Caco-2 (cell line): ENCODE data around the gene OR51B4. TPM values are rescaled to one million over a fixed set of nuclear protein-coding genes. Genes with fewer than 3 reads are reported as not detected.

ENCODE experiments used
- BruUV-seq: library from RNA; stranded (reverse); fragments of 400-500 nt; replicated peaks from 2 replicates; lab custom pipeline; 2021; lab: Mats Ljungman, UMichigan
- CTCF ChIA-PET: fragments of 300-600 bp; sonication (Branson Sonifier 250); formaldehyde crosslinking; loops from one replicate; lab custom pipeline; 2022; ENCODE audit warnings: antibody characterized with exemption; lab: Charles Lee
- POLR2A ChIA-PET: fragments of 300-600 bp; sonication (Branson Sonifier 250); formaldehyde crosslinking; loops from one replicate; lab custom pipeline; 2022; ENCODE audit warnings: antibody characterized with exemption; lab: Charles Lee
- DNase-seq, 2 experiments: peaks; one replicate each; pipeline versions ENCODE4 v3.0.0 to v3.0.0-alpha.2; 2020 to 2022
- H3K27me3 ChIP-seq: replicated peaks from 2 replicates; pipeline ENCODE4 v1.6.0; 2011; ENCODE audit warnings: low read length; ENCODE audit not compliant: control insufficient read depth, insufficient read depth
- H3K36me3 ChIP-seq: 2 replicates; pipeline ENCODE4 v1.5.1; 2011; ENCODE audit warnings: low read length; ENCODE audit not compliant: control insufficient read depth, insufficient read depth
- H3K4me1 ChIP-seq: fragments of 250-450 bp; sonication (Bioruptor Pico); 2 replicates; pipeline ENCODE4 v1.5.1; 2020; ENCODE audit warnings: mild to moderate bottlenecking
- H3K4me3 ChIP-seq: 2 replicates; pipeline ENCODE4 v1.5.1; 2011; ENCODE audit warnings: low read depth, mild to moderate bottlenecking, control low read depth, low read length
- H3K9me3 ChIP-seq: fragments of 250-450 bp; sonication (Bioruptor Pico); 2 replicates; pipeline ENCODE4 v1.5.1; 2020; ENCODE audit warnings: mild to moderate bottlenecking, moderate library complexity
- H3K27ac Mint-ChIP-seq: one replicate; pipeline ENCODE4 v1.8.0; 2022; ENCODE audit warnings: mixed read lengths; ENCODE audit not compliant: unreplicated experiment
- H3K27me3 Mint-ChIP-seq: one replicate; pipeline ENCODE4 v1.8.0; 2022; ENCODE audit warnings: mixed read lengths; ENCODE audit not compliant: insufficient read depth, unreplicated experiment
- H3K36me3 Mint-ChIP-seq: one replicate; pipeline ENCODE4 v1.8.0; 2022; ENCODE audit warnings: mild to moderate bottlenecking, mixed read lengths; ENCODE audit not compliant: insufficient read depth, unreplicated experiment
- H3K4me1 Mint-ChIP-seq: one replicate; pipeline ENCODE4 v1.8.0; 2022; ENCODE audit warnings: low read depth, mixed read lengths; ENCODE audit not compliant: unreplicated experiment
- H3K4me3 Mint-ChIP-seq: one replicate; pipeline ENCODE4 v1.8.0; 2022; ENCODE audit warnings: mild to moderate bottlenecking, moderate library complexity, mixed read lengths; ENCODE audit not compliant: unreplicated experiment
- H3K9me3 Mint-ChIP-seq: one replicate; pipeline ENCODE4 v1.8.0; 2022; ENCODE audit warnings: mixed read lengths; ENCODE audit not compliant: unreplicated experiment
- intact Hi-C: fragments of 100-400 bp; cut with micrococcal nuclease; formaldehyde crosslinking; loops from one replicate; pipeline ENCODE4 v1.10.0; 2022; ENCODE audit not compliant: unreplicated experiment
- total RNA-seq: library from RNA; stranded (reverse); gene quantifications from 2 replicates; pipeline ENCODE4 v1.2.3, GENCODE V29; 2022
- TF ChIP-seq, protein P1 (sequence below), 2 experiments: fragments of 200-600 bp in 1 of 2; IDR thresholded peaks; 1 replicate in 1 of 2; 2 replicates in 1 of 2; pipeline versions ENCODE4 v1.5.1 to v1.8.0; 2011 to 2022; ENCODE audit warnings: antibody characterized with exemption in 1 of 2, control low read depth in 1 of 2, inconsistent platforms in 1 of 2, low read depth in 1 of 2, low read length in 1 of 2, mild to moderate bottlenecking in 1 of 2, moderate library complexity in 1 of 2; ENCODE audit not compliant: insufficient read depth in 1 of 2, severe bottlenecking in 1 of 2, unreplicated experiment in 1 of 2

OR51B4 gene
- total RNA-seq, 1 experiment from 2014 or later, result not detected

DNA sequence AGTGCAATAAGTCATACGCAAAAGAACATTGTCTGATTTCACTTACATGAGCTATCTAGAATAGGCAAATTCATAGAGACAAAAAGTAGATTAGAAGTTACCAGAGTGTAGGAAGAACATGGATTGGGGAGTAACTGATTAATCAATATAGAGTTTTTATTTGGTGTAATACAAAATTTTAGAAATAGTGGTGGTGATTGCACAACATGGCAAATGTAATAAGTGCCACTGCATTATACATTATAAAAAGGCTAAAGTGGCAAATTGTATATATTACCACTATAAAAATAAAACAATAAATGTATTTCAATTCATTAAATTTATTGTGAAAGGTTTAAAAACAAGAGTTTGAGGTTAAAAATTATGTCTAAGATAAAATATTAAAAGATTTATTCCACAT is 8.7 kb upstream of the OR51B4 start:
- ChIA-PET CTCF (no interaction called here), POLR2A (no interaction called here)
- no peak for DNase-seq
- no peaks in the 10 kb centered on the region for H3K27me3 ChIP-seq
- H3K36me3 ChIP-seq, result no peaks in the 10 kb centered on the region
- H3K27ac Mint-ChIP-seq, result no peak overlapping the region
- BruUV-seq, result no TSS peak
- H3K9me3 ChIP-seq, result no peaks in the 10 kb centered on the region
- no peaks in the 10 kb centered on the region for H3K4me1 Mint-ChIP-seq
- no peaks in the 10 kb centered on the region for H3K4me1 ChIP-seq
- TF ChIP-seq, protein P1, sequence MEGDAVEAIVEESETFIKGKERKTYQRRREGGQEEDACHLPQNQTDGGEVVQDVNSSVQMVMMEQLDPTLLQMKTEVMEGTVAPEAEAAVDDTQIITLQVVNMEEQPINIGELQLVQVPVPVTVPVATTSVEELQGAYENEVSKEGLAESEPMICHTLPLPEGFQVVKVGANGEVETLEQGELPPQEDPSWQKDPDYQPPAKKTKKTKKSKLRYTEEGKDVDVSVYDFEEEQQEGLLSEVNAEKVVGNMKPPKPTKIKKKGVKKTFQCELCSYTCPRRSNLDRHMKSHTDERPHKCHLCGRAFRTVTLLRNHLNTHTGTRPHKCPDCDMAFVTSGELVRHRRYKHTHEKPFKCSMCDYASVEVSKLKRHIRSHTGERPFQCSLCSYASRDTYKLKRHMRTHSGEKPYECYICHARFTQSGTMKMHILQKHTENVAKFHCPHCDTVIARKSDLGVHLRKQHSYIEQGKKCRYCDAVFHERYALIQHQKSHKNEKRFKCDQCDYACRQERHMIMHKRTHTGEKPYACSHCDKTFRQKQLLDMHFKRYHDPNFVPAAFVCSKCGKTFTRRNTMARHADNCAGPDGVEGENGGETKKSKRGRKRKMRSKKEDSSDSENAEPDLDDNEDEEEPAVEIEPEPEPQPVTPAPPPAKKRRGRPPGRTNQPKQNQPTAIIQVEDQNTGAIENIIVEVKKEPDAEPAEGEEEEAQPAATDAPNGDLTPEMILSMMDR (IDR thresholded peaks at IDR 0.05; ENCODE audit: insufficient read depth in 1 of 2, low read depth in 1 of 2, low read length in 1 of 2, severe bottlenecking in 1 of 2, unreplicated experiment in 1 of 2), result no peak
- H3K4me3 Mint-ChIP-seq, result no peak overlapping the region
- H3K9me3 Mint-ChIP-seq, result no peaks in the 10 kb centered on the region
- H3K4me3 ChIP-seq, result no peak overlapping the region
- peaks cover 10% of the 10 kb centered on the region for H3K27me3 Mint-ChIP-seq
- no peaks in the 10 kb centered on the region for H3K36me3 Mint-ChIP-seq
- intact Hi-C loops, result no loop called here

DNA sequence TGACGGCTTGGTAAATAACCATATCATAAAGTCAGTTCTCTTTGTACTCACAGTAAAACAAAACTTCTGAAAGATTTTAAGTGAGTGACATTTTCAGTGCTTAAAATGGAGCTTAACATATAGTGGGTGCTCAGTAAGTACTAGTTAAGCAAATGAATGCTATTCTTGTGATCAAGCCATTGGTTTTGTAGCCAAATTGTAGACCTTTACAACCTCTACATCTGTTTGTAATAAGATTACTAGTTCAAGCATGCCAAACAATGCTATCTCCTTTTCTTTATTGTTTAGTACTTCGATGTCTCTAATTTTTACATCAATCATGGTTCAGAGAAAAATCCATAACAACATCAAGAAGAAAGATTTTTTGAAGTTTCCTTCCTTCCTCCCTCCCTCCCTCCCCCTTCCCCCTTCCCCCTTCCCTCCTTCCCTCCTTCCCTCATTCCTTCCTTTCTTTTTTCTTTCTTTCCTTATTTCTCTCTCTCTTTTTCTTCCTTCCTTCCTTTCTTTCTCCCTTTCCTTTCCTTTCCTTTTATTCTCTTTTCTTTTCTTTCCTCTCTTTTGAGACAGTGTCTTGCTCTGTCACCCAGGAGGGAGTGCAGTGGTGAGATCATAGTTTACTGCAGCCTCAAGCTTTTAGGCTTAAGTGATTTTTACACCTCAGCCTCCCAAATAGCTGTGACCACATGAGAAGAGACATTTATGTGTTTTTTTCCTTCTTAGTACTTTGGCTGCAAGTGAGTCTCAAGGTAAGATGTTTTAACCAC is 5.7 kb upstream of the OR51B4 start:
- no TSS peak for BruUV-seq
- Mint-ChIP-seq H3K4me3 (no peak overlapping the region), H3K36me3 (no peaks in the 10 kb centered on the region), H3K27me3 (peaks cover 6% of the 10 kb centered on the region), H3K27ac (no peak overlapping the region), H3K9me3 (no peaks in the 10 kb centered on the region), H3K4me1 (no peaks in the 10 kb centered on the region)
- DNase-seq, result no peak
- Histone ChIP-seq H3K36me3 (no peaks in the 10 kb centered on the region), H3K27me3 (no peaks in the 10 kb centered on the region), H3K4me1 (no peaks in the 10 kb centered on the region), H3K9me3 (no peaks in the 10 kb centered on the region), H3K4me3 (no peak overlapping the region)
- TF ChIP-seq, protein P1 (IDR thresholded peaks at IDR 0.05; ENCODE audit: insufficient read depth in 1 of 2, low read depth in 1 of 2, low read length in 1 of 2, severe bottlenecking in 1 of 2, unreplicated experiment in 1 of 2), result no peak
- CTCF ChIA-PET, result no interaction called here
- intact Hi-C loops, result no loop called here
- POLR2A ChIA-PET, result no interaction called here

DNA sequence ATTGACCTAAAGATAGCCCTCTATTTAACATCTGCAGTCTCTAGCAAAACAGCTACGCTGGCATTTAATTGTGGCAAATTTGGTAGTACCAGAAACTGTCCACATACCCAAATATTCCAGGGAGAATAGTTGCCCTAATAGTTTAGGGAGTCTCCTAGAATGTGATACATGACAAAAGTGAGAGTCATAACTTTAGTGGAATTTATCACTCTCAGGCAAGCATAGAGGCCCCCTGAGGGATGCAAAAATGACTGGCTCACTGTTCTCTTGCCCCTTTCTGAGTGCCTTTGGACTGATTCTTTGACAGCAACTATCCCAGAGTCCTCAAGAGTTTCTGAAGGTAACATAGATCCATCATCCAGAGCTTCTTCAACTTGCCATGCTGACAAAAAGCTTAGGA is 2.3 kb upstream of the OR51B4 start:
- TF ChIP-seq, protein P1 (IDR thresholded peaks at IDR 0.05; ENCODE audit: insufficient read depth in 1 of 2, low read depth in 1 of 2, low read length in 1 of 2, severe bottlenecking in 1 of 2, unreplicated experiment in 1 of 2), result no peak
- Histone ChIP-seq H3K27me3 (no peaks in the 10 kb centered on the region), H3K4me3 (no peak overlapping the region), H3K9me3 (no peaks in the 10 kb centered on the region), H3K36me3 (no peaks in the 10 kb centered on the region), H3K4me1 (no peaks in the 10 kb centered on the region)
- H3K27me3 Mint-ChIP-seq, result peaks cover 17% of the 10 kb centered on the region
- H3K27ac Mint-ChIP-seq, result no peak overlapping the region
- H3K4me1 Mint-ChIP-seq, result no peaks in the 10 kb centered on the region
- intact Hi-C loops, result no loop called here
- no peak overlapping the region for H3K4me3 Mint-ChIP-seq
- H3K36me3 Mint-ChIP-seq, result no peaks in the 10 kb centered on the region
- CTCF ChIA-PET, result no interaction called here
- POLR2A ChIA-PET, result no interaction called here
- no TSS peak for BruUV-seq
- H3K9me3 Mint-ChIP-seq, result no peaks in the 10 kb centered on the region
- DNase-seq, result no peak
